H7 (cell line): ENCODE measurements around the gene CAPG. TPM values are rescaled to one million over a fixed set of nuclear protein-coding genes. Genes with fewer than 3 reads are reported as not detected.
"Not testable (repeated sequence)": the region's sequence is repeated elsewhere in the genome, so short reads cannot be mapped to it uniquely, and the experiment has no call there.

ENCODE experiments used
- DNase-seq: peaks from one replicate; pipeline ENCODE4 v3.0.0; 2012
- H3K27me3 ChIP-seq: 2 replicates; pipeline ENCODE4 v1.6.0; 2011; ENCODE audit warnings: mild to moderate bottlenecking, low read length; ENCODE audit not compliant: control insufficient read depth, insufficient read depth
- H3K36me3 ChIP-seq: replicated peaks from 2 replicates; pipeline ENCODE4 v1.5.1; 2011; ENCODE audit warnings: low read length; ENCODE audit not compliant: control insufficient read depth, insufficient read depth
- H3K4me3 ChIP-seq: 2 replicates; pipeline ENCODE4 v1.5.1; 2011; ENCODE audit warnings: low read depth, mild to moderate bottlenecking, control low read depth, low read length, moderate library complexity; ENCODE audit not compliant: insufficient read depth
- total RNA-seq: library from RNA; depleted of rRNA; stranded (reverse); fragments of >200 nt; shearing (Covaris generic); gene quantifications from 2 replicates; pipeline ENCODE4 v1.2.3, GENCODE V29; 2014

The CAPG gene
- total RNA-seq, 1 experiment from 2014 or later = 242 TPM

DNA sequence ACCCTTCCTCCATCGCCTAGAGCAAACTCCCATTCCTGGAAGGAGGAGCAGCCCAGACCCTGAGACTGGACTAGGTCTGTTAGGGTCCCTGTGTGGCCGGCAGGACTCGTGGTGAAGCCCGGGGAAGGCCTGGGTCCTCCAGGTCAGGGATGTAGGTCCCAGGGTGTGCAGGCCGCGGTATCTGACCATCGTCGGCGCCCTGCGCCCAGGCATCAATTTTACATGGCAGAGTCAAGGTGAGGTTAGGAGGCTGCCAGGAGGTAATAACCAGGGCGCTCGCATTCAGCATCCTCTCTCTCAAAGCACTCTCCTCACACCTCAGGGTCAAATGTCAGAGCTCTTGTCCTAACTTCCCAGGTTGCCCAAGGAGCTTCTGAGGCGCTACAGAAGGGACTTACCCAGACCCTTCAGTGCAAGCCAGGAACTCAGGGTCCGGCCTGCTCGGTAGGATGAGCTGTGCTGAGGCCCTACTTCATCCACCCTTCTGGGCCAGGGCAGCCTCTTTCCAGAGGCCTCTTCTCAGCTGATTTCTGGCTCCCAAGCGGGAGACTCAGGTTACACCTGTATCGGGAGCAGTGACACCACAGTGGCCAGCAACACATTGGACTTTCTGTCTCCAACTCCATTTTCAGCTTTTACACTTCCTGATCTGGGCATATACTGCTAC lies 9.0 kb upstream of the CAPG start:
- no peak for DNase-seq
- Histone ChIP-seq H3K4me3 (peak overlapping the region; percentile 70), H3K27me3 (no peaks in the 10 kb centered on the region), H3K36me3 (no peaks in the 10 kb centered on the region)

DNA sequence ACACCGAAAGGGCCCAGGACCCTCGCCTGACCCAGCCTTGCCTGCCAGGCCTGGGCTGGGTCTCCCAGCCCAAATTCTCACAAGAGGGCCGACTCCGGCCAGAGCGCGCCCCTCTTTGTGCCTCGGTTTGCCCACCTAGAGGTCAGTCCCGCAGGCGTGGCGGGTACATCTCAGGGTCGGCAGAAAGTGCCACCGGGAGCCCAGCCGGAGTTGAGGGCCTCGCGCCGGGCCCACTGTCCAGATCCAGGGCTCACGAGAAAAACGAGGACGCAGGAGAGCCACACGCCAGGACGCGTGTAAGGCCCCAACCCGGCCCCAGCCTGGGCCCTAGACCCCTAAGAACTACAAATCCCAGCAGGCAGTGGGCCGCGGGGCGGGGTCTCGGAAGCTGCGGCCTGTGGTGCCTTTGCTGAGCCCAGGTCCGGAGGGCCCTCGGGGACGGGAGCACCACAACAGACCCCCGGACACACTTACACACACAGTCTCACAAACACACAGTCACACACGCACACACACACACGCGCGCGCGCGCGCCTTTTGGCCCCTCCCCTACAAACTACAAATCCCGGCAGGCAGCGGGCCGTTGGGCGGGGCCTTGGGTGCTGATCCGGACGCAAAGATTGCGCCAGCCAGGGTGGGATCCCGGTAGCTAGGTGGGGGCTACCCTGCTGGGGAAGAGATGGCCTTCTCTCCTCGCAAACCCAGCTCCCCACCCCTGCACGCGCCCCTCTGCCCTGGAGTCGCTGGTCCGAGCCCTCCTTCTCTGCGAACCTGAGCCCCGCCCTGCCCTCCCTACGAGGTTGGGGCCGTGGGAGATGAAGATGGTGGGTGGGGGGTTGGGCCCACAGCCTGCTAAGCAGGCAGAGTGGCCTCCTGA lies 8.2 kb upstream of the CAPG start, which contains the start of gene SH2D6:
SH2D6 (plus strand) TSS at position 583 of the 877 bp plus-strand sequence. CDS start 10,752 bp downstream, outside the sequence.
- Histone ChIP-seq H3K4me3 (peak within 1 kb of the TSS; percentile 70), H3K36me3 (no peaks in the 10 kb centered on the region), H3K27me3 (no peaks in the 10 kb centered on the region)
- peak; percentile 98 for DNase-seq

DNA sequence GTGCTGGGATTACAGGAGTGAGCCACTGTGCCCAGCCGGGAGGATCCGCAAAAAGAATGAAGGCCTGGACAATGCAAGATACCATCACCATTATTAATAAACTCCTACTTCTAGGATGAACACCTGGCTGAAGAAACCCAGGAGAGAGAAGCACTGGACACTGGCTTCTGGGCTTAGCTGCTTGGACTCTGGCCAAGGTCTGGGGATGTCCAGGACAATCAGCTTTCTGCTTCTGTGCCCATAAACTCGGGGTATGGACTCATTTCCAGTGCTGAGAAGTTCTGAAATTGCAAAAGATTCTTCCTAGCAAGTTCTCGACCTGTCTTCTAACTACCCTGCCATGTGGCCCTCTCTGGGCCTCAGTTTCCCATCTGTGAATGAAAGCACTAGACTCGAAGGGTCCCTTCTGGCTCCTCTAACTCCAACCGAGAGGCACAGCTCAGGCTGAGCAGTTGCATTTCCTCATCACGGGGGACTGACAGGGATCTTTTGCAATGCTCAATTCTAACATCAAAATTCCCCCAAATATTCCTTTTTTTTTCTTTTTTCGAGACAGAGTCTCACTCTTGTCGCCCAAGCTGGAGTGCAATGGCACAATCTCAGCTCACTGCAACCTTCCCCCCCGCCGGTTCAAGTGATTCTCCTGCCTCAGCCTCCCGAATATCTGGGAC lies 5.9 kb upstream of the CAPG start:
- Histone ChIP-seq H3K27me3 (no peaks in the 10 kb centered on the region), H3K4me3 (no peak overlapping the region), H3K36me3 (no peaks in the 10 kb centered on the region)
- no peak for DNase-seq

DNA sequence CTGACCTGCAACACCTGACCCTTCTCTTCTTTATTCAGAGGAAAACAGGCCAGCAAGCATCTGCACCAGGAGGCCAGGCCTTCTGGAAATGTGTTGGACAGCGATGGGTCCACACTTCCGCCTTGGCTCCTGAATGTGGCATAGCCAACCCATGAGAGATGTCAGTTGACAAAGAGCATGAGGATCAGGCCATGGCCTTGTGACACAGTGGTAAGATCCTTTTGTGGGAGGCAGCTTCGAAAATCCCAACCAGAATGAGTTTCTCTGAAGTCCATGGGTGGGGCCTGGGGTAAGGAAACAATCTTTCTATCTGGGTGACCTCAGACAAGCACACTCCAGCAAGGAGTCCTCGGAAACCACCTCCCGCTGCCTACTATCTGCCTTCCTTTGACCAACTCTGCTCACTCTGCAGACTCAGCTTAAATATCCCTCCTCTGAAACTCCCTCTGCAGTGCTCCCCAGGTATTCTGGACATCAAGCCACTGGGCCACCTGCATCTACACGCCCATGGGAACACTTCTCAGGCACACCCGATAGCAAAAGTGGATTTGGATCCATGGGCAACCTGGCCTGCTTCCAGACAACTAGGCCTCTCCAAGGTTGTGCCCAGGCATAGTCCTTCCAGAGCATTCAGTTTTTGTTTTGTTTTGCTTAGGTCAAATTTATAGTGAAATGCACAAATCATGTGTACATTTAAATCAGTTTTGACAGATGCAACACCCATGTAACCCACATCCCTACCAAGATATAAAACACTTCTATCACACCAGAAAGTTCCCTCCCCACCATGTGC lies 4.8 kb upstream of the CAPG start:
- Histone ChIP-seq H3K4me3 (no peak overlapping the region), H3K27me3 (no peaks in the 10 kb centered on the region), H3K36me3 (no peaks in the 10 kb centered on the region)
- no peak for DNase-seq

DNA sequence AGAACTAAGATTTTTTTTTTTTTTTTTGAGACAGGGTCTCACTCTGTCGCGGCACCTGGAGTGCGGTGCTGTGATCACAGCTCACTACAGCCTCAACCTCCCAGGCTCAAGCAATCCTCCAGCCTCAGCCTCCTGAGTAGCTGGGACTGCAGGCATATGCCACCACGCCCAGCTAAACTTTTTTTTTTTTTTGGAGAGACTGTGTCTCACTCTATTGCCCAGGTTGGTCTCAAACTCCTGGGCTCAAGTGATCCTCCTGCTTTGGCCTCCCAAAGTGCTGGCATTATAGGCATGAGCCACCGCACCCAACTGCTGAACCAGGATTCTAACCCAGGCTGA lies 4.2 kb upstream of the CAPG start:
- DNase-seq, H3K36me3 ChIP-seq, H3K27me3 ChIP-seq: not testable (repeated sequence)
- peak overlapping the region; percentile 62; the same call in 1 of the 2 replicates for H3K4me3 ChIP-seq

DNA sequence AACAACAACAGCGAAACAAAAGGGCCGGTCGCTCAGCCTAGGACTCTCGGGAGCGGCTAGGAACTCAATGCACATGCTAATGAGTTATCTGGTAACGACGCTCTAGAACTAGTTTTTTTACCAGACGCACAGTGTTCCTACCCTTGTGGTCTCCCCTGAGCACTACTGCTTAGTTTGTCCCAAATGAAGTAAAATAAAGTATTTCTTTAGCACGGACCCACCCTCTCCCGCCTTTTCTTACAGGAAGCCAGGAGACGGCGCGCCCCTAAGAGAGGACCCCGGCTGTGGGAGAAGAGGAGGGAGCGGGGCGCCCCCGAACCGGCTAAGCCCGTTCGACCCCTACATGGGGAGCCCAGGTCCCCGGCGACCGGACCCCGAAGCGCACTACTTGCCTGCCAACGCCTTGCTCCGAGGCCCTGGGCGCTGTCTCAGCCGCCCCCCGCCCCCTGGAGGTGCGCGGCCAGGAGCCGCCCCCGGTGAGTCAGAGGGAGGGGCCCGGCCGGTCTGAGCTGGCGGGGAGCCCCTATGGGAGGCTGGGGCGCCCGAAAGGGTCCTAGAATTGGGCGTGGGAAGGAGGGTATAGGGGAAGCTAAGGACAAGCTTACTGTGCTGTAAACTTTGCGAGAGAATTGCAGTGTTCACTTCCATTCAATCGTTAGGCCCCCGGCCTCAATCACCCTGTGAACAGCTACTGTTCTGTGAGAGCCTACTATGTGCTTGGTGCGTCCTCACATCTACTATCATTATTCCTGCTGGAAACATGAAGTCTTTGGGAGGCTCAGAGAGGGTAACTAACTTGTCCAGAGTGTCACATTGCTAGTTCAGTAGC lies 3.6 kb upstream of the CAPG start:
- Histone ChIP-seq H3K4me3 (peak overlapping the region; percentile 62), H3K36me3 (no peaks in the 10 kb centered on the region), H3K27me3 (no peaks in the 10 kb centered on the region)
- DNase-seq = peak; percentile 87

DNA sequence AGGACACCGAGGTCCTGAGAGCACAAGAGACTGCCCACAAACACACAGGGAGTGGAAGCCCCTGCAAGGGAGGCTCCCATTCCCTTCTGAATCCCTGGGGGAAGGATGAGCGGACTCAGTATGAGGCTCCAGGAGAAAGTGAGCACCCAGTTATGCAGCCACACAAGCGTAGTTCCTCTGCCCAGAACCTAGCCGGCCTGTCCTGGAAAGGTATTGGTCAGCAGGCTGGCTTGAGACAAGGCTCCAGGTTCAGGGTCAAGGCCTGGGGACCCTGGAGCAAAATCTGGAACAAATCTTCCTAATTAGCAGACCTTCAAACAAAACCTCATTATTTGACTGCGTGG lies 1.2 kb upstream of the CAPG start:
- no peak for DNase-seq
- H3K27me3 ChIP-seq = no peaks in the 10 kb centered on the region
- no peak overlapping the region for H3K4me3 ChIP-seq
- H3K36me3 ChIP-seq = no peaks in the 10 kb centered on the region

DNA sequence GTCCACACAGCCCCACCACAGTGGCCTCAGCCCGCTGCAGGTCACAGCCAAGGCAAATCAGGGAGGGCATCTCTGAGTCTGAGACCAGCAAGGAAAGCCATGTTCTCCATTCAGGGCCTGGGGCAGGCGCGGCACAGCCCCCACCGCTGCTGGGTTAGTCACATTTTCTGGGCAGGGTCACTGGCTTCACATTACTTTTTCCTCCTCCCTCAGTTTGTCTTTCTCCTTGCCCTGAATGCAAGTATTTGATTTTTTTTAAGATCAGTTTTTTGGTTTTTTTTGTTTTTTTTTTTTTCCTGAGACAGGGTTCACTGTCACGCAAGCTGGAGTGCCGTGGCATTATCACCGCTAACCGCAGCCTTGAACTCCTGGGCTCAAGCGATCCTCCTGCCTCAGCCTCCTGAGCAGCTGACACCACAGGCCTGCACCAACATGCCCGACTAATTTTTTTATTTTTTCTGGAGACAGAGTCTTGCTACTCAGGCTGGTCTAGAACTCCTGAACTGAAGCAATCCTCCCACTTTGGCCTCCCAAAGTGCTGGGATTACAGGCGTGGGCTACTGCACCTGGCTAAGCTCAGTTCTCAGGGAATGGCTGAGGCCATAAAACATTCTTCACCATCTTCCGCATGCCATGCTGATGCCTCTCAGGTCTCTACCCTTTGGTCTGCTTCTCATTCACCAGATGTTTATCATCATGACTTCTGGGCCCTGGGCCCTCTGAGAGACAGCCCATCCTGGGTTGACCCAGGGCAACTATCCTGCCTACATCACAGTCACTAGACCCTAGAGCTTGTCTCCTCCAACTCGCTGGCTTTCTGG lies 628 bp upstream of the CAPG start:
- Histone ChIP-seq H3K4me3 (no peak overlapping the region), H3K27me3 (no peaks in the 10 kb centered on the region), H3K36me3 (no peaks in the 10 kb centered on the region)
- DNase-seq = no peak

DNA sequence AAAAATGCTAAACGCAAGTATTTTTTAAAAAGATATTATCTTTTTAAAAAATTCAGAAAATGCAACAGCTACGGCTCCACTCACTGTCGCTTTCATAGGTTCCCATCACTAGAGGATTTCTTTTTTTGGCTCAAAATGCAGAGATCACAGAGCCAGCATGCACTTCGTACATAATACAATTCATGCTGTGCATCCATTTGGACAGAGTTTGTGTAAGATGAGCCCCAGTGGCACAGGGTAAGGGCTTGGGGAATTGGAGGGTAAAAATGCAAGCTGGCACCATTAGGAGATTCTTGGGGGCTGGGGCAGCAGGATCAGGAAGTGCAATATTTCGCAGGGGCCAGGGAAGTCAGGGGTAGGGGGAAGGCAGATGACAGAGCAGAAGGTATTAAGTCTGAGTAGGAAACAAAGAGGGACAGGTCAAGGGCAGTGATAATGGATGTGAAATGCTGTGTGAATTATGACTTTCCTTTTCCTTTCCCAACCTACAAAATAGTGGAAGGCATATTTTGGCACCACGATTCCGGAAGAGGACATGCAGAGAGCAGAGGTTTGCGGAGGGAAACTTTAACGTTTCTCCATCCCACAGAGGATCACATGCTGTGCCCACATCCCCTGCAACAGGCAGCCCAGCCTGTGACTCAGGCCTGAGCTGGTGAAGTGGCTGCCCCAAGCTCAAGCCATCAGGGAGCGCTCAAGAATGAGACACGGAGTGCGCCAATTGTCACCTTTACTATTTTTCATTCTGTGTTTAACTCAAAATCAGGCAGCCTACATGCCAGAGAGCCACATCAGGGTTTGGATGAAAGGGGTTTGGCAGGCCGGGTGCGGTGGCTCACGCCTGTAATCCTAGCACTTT lies 4.7 kb downstream of the CAPG start:
- DNase-seq = no peak
- Histone ChIP-seq H3K4me3 (no peak overlapping the region), H3K36me3 (peaks cover 4% of the 10 kb centered on the region), H3K27me3 (no peaks in the 10 kb centered on the region)

DNA sequence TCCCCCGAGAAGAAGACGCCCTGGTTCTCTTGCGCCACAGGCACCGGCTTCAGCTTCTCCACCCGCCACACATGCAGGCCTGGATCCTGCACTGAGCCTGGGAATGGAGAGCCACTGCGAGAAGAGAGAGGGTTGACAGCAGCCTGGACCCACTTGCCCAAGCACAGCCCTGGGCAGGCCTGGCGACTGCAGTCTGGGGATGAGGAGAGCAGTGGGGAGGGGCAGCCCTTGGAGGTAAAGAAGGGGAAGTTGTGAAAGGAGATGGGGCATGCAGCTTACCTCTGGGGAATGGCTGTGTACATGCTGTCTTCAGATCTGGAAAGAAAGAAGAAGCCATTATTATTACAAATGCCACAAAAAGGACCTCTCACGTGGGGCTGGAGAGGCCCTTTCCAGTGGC lies 8.3 kb downstream of the CAPG start:
- DNase-seq = peak; percentile 31
- Histone ChIP-seq H3K36me3 (peaks cover 19% of the 10 kb centered on the region), H3K27me3 (no peaks in the 10 kb centered on the region), H3K4me3 (no peak overlapping the region)

DNA sequence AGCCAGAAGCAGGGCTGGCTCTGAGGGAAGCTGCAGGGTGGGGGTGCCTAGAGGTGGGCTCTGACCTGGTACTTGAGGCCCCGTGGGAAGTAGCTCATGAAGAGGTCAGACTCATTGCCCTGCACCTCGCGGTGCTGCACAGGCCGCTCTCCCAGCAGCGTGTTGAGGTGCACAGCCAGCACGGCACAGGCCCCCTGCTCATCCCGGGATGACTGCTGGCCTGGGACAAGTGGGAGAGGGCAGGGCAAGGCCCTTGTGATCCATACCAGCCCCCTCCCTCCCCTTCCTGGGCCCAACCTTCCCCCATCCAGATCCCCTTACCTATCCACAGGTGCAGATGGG lies 8.7 kb downstream of the CAPG start:
- no peak for DNase-seq
- no peaks in the 10 kb centered on the region for H3K27me3 ChIP-seq
- H3K36me3 ChIP-seq = peaks cover 21% of the 10 kb centered on the region
- H3K4me3 ChIP-seq = no peak overlapping the region

DNA sequence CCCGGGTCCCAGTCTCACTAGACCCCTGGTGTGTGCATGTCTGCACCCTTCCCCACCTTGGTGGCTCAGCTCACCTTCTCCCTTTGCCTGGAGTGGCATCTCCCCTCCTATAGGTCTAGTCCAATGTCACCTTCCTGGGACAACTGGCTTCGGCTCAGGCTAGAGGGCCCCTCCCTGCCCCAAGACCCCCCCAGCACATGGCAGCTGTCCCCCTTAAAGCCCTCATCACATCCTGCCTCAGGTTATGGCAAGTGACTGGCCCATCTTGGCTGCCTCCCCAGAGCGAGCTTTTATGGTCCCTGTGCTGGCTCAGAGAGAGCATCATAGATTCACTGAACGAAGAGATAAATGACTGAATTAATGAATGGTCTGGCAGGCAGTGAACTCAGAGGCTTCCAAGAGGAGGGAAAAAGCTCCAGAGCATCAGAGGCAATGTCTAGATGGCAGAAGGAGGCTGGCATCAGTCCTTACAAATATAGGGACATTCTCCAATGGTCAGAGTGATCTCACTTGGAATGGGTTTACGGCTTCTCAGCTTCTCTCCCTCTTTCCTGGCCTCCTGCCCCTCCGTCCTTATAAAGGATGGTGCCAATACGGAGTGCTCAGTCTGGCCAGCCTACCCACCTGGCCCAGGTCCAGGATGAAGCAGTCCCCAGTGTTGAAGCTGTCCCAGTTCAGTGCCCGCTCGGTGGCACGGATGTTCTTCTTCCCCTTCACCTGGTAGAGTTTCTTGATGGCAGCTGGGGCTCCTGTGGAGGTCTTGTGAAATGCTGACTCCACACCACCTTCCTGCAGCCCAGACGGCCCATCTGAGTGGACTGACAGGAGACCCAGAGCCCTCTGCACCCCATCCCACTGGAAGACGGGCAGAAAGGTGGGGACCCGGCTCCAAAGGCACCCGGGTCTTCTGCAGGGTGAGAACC lies 9.4 kb downstream of the CAPG start:
- peak; percentile 21 for DNase-seq
- Histone ChIP-seq H3K4me3 (no peak overlapping the region), H3K27me3 (no peaks in the 10 kb centered on the region), H3K36me3 (peaks cover 21% of the 10 kb centered on the region)
